SH-SY5Y (cell line): ENCODE data around the gene KDM4C.

ENCODE experiments used
- GATA2 ChIP-seq: IDR thresholded peaks from 2 replicates; pipeline ENCODE4 v1.6.1; 2011; ENCODE audit warnings: mild to moderate bottlenecking, low read depth, low read length
- GATA3 ChIP-seq: IDR thresholded peaks from 2 replicates; pipeline ENCODE4 v1.6.1; 2011; ENCODE audit warnings: low read depth, mild to moderate bottlenecking, low read length, moderate library complexity

Gene KDM4C

GRCh38 chr9:6997330-6997729, 239.6 kb downstream of the KDM4C start:
- TF ChIP-seq GATA3 (no peak), GATA2 (no peak)

GRCh38 chr9:6999794-7000193, 242.0 kb downstream of the KDM4C start:
- TF ChIP-seq GATA3 = no peak
- TF ChIP-seq GATA2 = no peak

GRCh38 chr9:7001571-7001970, 243.8 kb downstream of the KDM4C start:
- no peak for TF ChIP-seq GATA2

GRCh38 chr9:7003861-7004260, 246.1 kb downstream of the KDM4C start:
- TF ChIP-seq GATA2 (no peak), GATA3 (no peak)

- TF ChIP-seq GATA3 (no peak), GATA2 (no peak)
Observed at GRCh38 chr9:7006417-7006816, 248.6 kb downstream of the KDM4C start.

- no peak for TF ChIP-seq GATA2
- no peak for TF ChIP-seq GATA3
Observed at GRCh38 chr9:7008411-7008810, 250.6 kb downstream of the KDM4C start.

- TF ChIP-seq GATA2 (no peak), GATA3 (no peak)
Observed at GRCh38 chr9:7009065-7009464, 251.3 kb downstream of the KDM4C start.

- TF ChIP-seq GATA2 = no peak
- TF ChIP-seq GATA3 = no peak
Observed at GRCh38 chr9:7011395-7012067, 253.8 kb downstream of the KDM4C start.

- TF ChIP-seq GATA3 = no peak
Observed at GRCh38 chr9:7027996-7028395, 270.2 kb downstream of the KDM4C start.

- TF ChIP-seq GATA2 = no peak
Observed at GRCh38 chr9:7028591-7028990, 270.8 kb downstream of the KDM4C start.

- TF ChIP-seq GATA2 (no peak), GATA3 (no peak)
Observed at GRCh38 chr9:7033076-7034045, 275.6 kb downstream of the KDM4C start.

- TF ChIP-seq GATA3 = no peak
- TF ChIP-seq GATA2 = no peak
Observed at GRCh38 chr9:7037176-7037575, 279.4 kb downstream of the KDM4C start.

- no peak for TF ChIP-seq GATA2
- TF ChIP-seq GATA3 = no peak
Observed at GRCh38 chr9:7042124-7042523, 284.4 kb downstream of the KDM4C start.

- no peak for TF ChIP-seq GATA2
- no peak for TF ChIP-seq GATA3
Observed at GRCh38 chr9:7045361-7045760, 287.6 kb downstream of the KDM4C start.

GRCh38 chr9:7051711-7052110, 293.9 kb downstream of the KDM4C start:
- TF ChIP-seq GATA2 = no peak
- no peak for TF ChIP-seq GATA3
